Measurements from ENCODE around the gene RGS12. TPM values are rescaled to one million over a fixed set of nuclear protein-coding genes. Genes with fewer than 3 reads are reported as not detected.

The RGS12 gene
- total RNA-seq, 1 experiment from 2014 or later: 16.9 TPM

- H3K36me3 Mint-ChIP-seq (ENCODE audit: insufficient read depth in 1 of 3, low read depth in 3 of 3): peaks cover 0 to 2% (median 0%) of the 10 kb centered on the region in 3 experiments; a peak in 2 of 7 replicates
- no peak overlapping the region for H4K8ac ChIP-seq (replicated peaks; ENCODE audit: insufficient read length, low read depth, low read length)
- H2AK5ac ChIP-seq (ENCODE audit: insufficient read length, low read length): no peak overlapping the region
- H2BK12ac ChIP-seq (ENCODE audit: insufficient read length, low read depth, low read length): no peak overlapping the region
- H3K4ac ChIP-seq (ENCODE audit: low read depth, low read length): no peak overlapping the region
- H3K79me1 ChIP-seq (ENCODE audit: insufficient read depth, low read depth, low read length, poor library complexity, severe bottlenecking): no peaks in the 10 kb centered on the region
- H2BK15ac ChIP-seq (ENCODE audit: low read depth, low read length): no peak overlapping the region
- no peak overlapping the region for H4K5ac ChIP-seq (ENCODE audit: insufficient read length, low read depth, low read length)
- WGBS (ENCODE audit: extremely low coverage, insufficient read length, low lambda C conversion rate): no CpG with 5 or more reads among the region's 13 CpGs
- H3T11ph ChIP-seq (ENCODE audit: low read length): no peak overlapping the region
- no peak overlapping the region for H4K91ac ChIP-seq (ENCODE audit: insufficient read length, low read depth, low read length)
- H3K27me3 ChIP-seq (ENCODE audit: insufficient read depth, low read length): no peaks in the 10 kb centered on the region
- no peaks in the 10 kb centered on the region for H4K20me1 ChIP-seq (ENCODE audit: control insufficient read depth, insufficient read depth, insufficient read length)
- H3K4me1 Mint-ChIP-seq: peaks cover 8 to 17% of the 10 kb centered on the region in 2 experiments
- H2BK120ac ChIP-seq (ENCODE audit: low read depth, low read length, poor library complexity, severe bottlenecking): no peak overlapping the region
- no peaks in the 10 kb centered on the region for H3K9me3 ChIP-seq (ENCODE audit: control insufficient read depth, low read depth, low read length)
- H3K27ac ChIP-seq (ENCODE audit: insufficient read length, low read depth, low read length): no peak overlapping the region
- no peak overlapping the region; the same call in 1 of the 2 replicates for H3K14ac ChIP-seq (ENCODE audit: insufficient read depth, low read length)
- H3K27me3 Mint-ChIP-seq (ENCODE audit: low read depth): no peaks in the 10 kb centered on the region; the same call in 1 of the 2 replicates
- no peak overlapping the region for H2BK5ac ChIP-seq (ENCODE audit: insufficient read length, low read length)
- no peak overlapping the region for H2BK20ac ChIP-seq (ENCODE audit: low read depth, low read length, poor library complexity, severe bottlenecking)
- H3K9me3 Mint-ChIP-seq: no peaks in the 10 kb centered on the region; a peak in 1 of 5 replicates
- TF ChIP-seq CTCF (conservative IDR thresholded peaks at IDR 0.05): no peak
- 0 out of 2 replicates have a peak, but pooled peaks cover 2% of the 10 kb centered on the region for H3K4me1 ChIP-seq (ENCODE audit: insufficient read depth, low read length)
- DNase-seq: no peak
- H3K23me2 ChIP-seq (ENCODE audit: insufficient read length, low read depth, low read length, poor library complexity, severe bottlenecking): no peaks in the 10 kb centered on the region
- H3K9ac ChIP-seq (ENCODE audit: extremely low read depth, insufficient read length, low read length): no peak overlapping the region
- no peak overlapping the region for H3K27ac Mint-ChIP-seq
- no peak overlapping the region for H3K4me3 Mint-ChIP-seq
- no peak overlapping the region for H3K56ac ChIP-seq (ENCODE audit: insufficient read length, low read depth, low read length)
- no peak overlapping the region for H2AFZ ChIP-seq (ENCODE audit: low read length)
- H3K18ac ChIP-seq (ENCODE audit: insufficient read length, low read depth, low read length): no peak overlapping the region
- H3K23ac ChIP-seq (ENCODE audit: insufficient read length, low read depth, low read length): no peak overlapping the region
- no peaks in the 10 kb centered on the region for H3K79me2 ChIP-seq (ENCODE audit: insufficient read depth, low read length)
- H3K4me2 ChIP-seq (ENCODE audit: insufficient read depth, insufficient read length, low read length): no peak overlapping the region
Observed at GRCh38 chr4:3338321-3338838, 45.6 kb downstream of the RGS12 start.

Measured in H9 (cell line).